WTC11 (cell line): ENCODE results near the gene EYS. TPM values are rescaled to one million over a fixed set of nuclear protein-coding genes. Genes with fewer than 3 reads are reported as not detected.
A peak's percentile ranks its signal among the peaks of the same experiment; 100 is the strongest.

Experiments
- ATAC-seq: fragments of 200-7000 bp; cut with Tn5 transposase; 2 replicates; pipeline ENCODE4 v1.10.0; 2021; ENCODE audit warnings: mild to moderate bottlenecking, moderate library complexity
- CTCF ChIA-PET: fragments of 300-600 bp; sonication (Branson Sonifier 250); formaldehyde crosslinking; loops from one replicate; lab custom pipeline; 2021; ENCODE audit warnings: antibody characterized with exemption; lab: Charles Lee
- POLR2A ChIA-PET: fragments of 350-600 bp; sonication (Branson Sonifier 250); formaldehyde crosslinking; loops from one replicate; lab custom pipeline; 2021; ENCODE audit warnings: antibody characterized with exemption; lab: Charles Lee
- DNase-seq: peaks from one replicate; pipeline ENCODE4 v3.0.0; 2021; ENCODE audit warnings: low spot score
- H3K27ac Mint-ChIP-seq: 2 replicates; pipeline ENCODE4 v1.8.0; 2021; ENCODE audit warnings: mixed read lengths
- H3K27me3 Mint-ChIP-seq: 2 replicates; pipeline ENCODE4 v1.8.0; 2021; ENCODE audit warnings: low read depth, mild to moderate bottlenecking, moderate library complexity, mixed read lengths
- H3K36me3 Mint-ChIP-seq: 2 replicates; pipeline ENCODE4 v1.8.0; 2021; ENCODE audit warnings: mixed read lengths
- H3K4me1 Mint-ChIP-seq: 2 replicates; pipeline ENCODE4 v1.8.0; 2022; ENCODE audit warnings: mixed read lengths
- H3K4me3 Mint-ChIP-seq: 2 replicates; pipeline ENCODE4 v1.8.0; 2021; ENCODE audit warnings: mild to moderate bottlenecking, moderate library complexity, mixed read lengths
- H3K9me3 Mint-ChIP-seq: 2 replicates; pipeline ENCODE4 v1.8.0; 2021; ENCODE audit warnings: mixed read lengths
- ATF1 ChIP-seq: sonication (generic); formaldehyde crosslinking; IDR thresholded peaks from 2 replicates; pipeline ENCODE4 v1.8.1; 2023; ENCODE audit warnings: mild to moderate bottlenecking, moderate library complexity, missing genetic modification reagents
- E2F1 ChIP-seq: sonication (generic); formaldehyde crosslinking; IDR thresholded peaks from 2 replicates; pipeline ENCODE4 v1.8.0; 2022; ENCODE audit warnings: mild to moderate bottlenecking, missing genetic modification reagents
- E2F4 ChIP-seq: sonication (generic); formaldehyde crosslinking; IDR thresholded peaks from 2 replicates; pipeline ENCODE4 v1.8.1; 2022; ENCODE audit warnings: low read depth, mild to moderate bottlenecking, moderate library complexity, missing genetic modification reagents, borderline replicate concordance
- FOXJ3 ChIP-seq: sonication (generic); formaldehyde crosslinking; IDR thresholded peaks from 2 replicates; pipeline ENCODE4 v1.9.0; 2021; ENCODE audit warnings: missing genetic modification reagents, mild to moderate bottlenecking, borderline replicate concordance
- FOXP4 ChIP-seq: sonication (generic); formaldehyde crosslinking; IDR thresholded peaks from 2 replicates; pipeline ENCODE4 v1.8.0; 2022; ENCODE audit warnings: mild to moderate bottlenecking, missing genetic modification reagents
- GRHL2 ChIP-seq: fragments of 250-450 bp; sonication (Bioruptor Pico); IDR thresholded peaks from 2 replicates; pipeline ENCODE4 v1.8.0; 2022; ENCODE audit warnings: mild to moderate bottlenecking, moderate library complexity; ENCODE audit not compliant: insufficient replicate concordance, severe bottlenecking
- IRF1 ChIP-seq: sonication (generic); formaldehyde crosslinking; IDR thresholded peaks from 2 replicates; pipeline ENCODE4 v1.8.0; 2023; ENCODE audit warnings: missing genetic modification reagents
- IRF2 ChIP-seq: sonication (generic); formaldehyde crosslinking; IDR thresholded peaks from 2 replicates; pipeline ENCODE4 v1.8.0; 2022; ENCODE audit warnings: low read depth, missing genetic modification reagents, borderline replicate concordance
- MAX ChIP-seq: sonication (generic); formaldehyde crosslinking; IDR thresholded peaks from 2 replicates; pipeline ENCODE4 v1.8.0; 2022; ENCODE audit warnings: mild to moderate bottlenecking, missing genetic modification reagents
- NFE2L1 ChIP-seq: sonication (generic); formaldehyde crosslinking; IDR thresholded peaks from 2 replicates; pipeline ENCODE4 v1.8.1; 2023; ENCODE audit warnings: missing genetic modification reagents
- NR1H2 ChIP-seq: sonication (generic); formaldehyde crosslinking; IDR thresholded peaks from 2 replicates; pipeline ENCODE4 v1.9.0; 2021; ENCODE audit warnings: mild to moderate bottlenecking, moderate library complexity, missing genetic modification reagents
- OVOL2 ChIP-seq: fragments of 250-450 bp; sonication (Bioruptor Pico); IDR thresholded peaks from 2 replicates; pipeline ENCODE4 v1.9.0; 2021; ENCODE audit warnings: mild to moderate bottlenecking, borderline replicate concordance
- RELA ChIP-seq: sonication (generic); formaldehyde crosslinking; IDR thresholded peaks from 2 replicates; pipeline ENCODE4 v1.8.1; 2022; ENCODE audit warnings: missing genetic modification reagents, mild to moderate bottlenecking, borderline replicate concordance
- STAT6 ChIP-seq: sonication (generic); formaldehyde crosslinking; conservative IDR thresholded peaks from 2 replicates; pipeline ENCODE4 v1.8.1; 2023; ENCODE audit warnings: mild to moderate bottlenecking, low read depth, missing genetic modification reagents, moderate library complexity
- TCF7 ChIP-seq: sonication (generic); formaldehyde crosslinking; IDR thresholded peaks from 2 replicates; pipeline ENCODE4 v1.8.0; 2022; ENCODE audit warnings: mild to moderate bottlenecking, low read depth, missing genetic modification reagents, moderate library complexity
- USF2 ChIP-seq: sonication (generic); formaldehyde crosslinking; IDR thresholded peaks from 2 replicates; pipeline ENCODE4 v1.8.1; 2023; ENCODE audit warnings: mild to moderate bottlenecking, missing genetic modification reagents, moderate library complexity
- ZBTB21 ChIP-seq: sonication (generic); formaldehyde crosslinking; IDR thresholded peaks from 2 replicates; pipeline ENCODE4 v1.8.1; 2023; ENCODE audit warnings: mild to moderate bottlenecking, missing genetic modification reagents, borderline replicate concordance
- ZMAT4 ChIP-seq: fragments of 250-450 bp; sonication (Bioruptor Pico); IDR thresholded peaks from 2 replicates; pipeline ENCODE4 v1.9.0; 2021; ENCODE audit warnings: mild to moderate bottlenecking
- ZNF263 ChIP-seq: sonication (generic); formaldehyde crosslinking; IDR thresholded peaks from 2 replicates; pipeline ENCODE4 v1.8.1; 2022; ENCODE audit warnings: low read depth, mild to moderate bottlenecking, moderate library complexity, missing genetic modification reagents
- ZNF396 ChIP-seq: fragments of 250-450 bp; sonication (Bioruptor Pico); IDR thresholded peaks from 2 replicates; pipeline ENCODE4 v1.8.0; 2021; ENCODE audit warnings: mild to moderate bottlenecking, moderate library complexity, borderline replicate concordance
- ZNF416 ChIP-seq: fragments of 250-450 bp; sonication (Bioruptor Pico); IDR thresholded peaks from 2 replicates; pipeline ENCODE4 v1.9.0; 2021; ENCODE audit warnings: mild to moderate bottlenecking, inconsistent platforms
- ZNF512 ChIP-seq: sonication (generic); formaldehyde crosslinking; IDR thresholded peaks from 2 replicates; pipeline ENCODE4 v1.8.1; 2022; ENCODE audit warnings: missing genetic modification reagents, borderline replicate concordance
- total RNA-seq: library from RNA; stranded (reverse); gene quantifications from 3 replicates; pipeline ENCODE4 v1.2.3, GENCODE V29; 2021

EYS gene
- total RNA-seq, 1 experiment from 2014 or later, result not detected

GRCh38 chr6:64955435-64955848 lies 751.6 kb downstream of the EYS start (continued):
- TF ChIP-seq USF2 (no peak), OVOL2 (CRISPR knock-in tag) (no peak), STAT6 (CRISPR knock-in tag) (no peak), FOXJ3 (CRISPR knock-in tag) (no peak), ATF1 (CRISPR knock-in tag) (no peak)

- Mint-ChIP-seq H3K4me3 (no peak overlapping the region), H3K27ac (no peak overlapping the region; the same call in 1 of the 2 replicates), H3K36me3 (peaks cover 3% of the 10 kb centered on the region; the same call in 1 of the 2 replicates), H3K9me3 (peaks cover 24% of the 10 kb centered on the region), H3K4me1 (peaks cover 3% of the 10 kb centered on the region), H3K27me3 (no peaks in the 10 kb centered on the region)
- ChIA-PET CTCF (no interaction called here), POLR2A (no interaction called here)
- TF ChIP-seq ATF1 (CRISPR knock-in tag) (no peak), ZNF512 (CRISPR knock-in tag) (no peak), RELA (no peak), ZBTB21 (CRISPR knock-in tag) (no peak), IRF2 (CRISPR knock-in tag) (no peak), ZNF416 (CRISPR knock-in tag) (no peak), NR1H2 (no peak), ZNF396 (CRISPR knock-in tag) (no peak), E2F4 (no peak), FOXP4 (CRISPR knock-in tag) (no peak), IRF1 (CRISPR knock-in tag) (no peak), E2F1 (CRISPR knock-in tag) (no peak), MAX (no peak), ZNF263 (CRISPR knock-in tag) (no peak), GRHL2 (no peak), TCF7 (CRISPR knock-in tag) (no peak), ZMAT4 (no peak), NFE2L1 (CRISPR knock-in tag) (no peak)
- DNase-seq (no peak), ATAC-seq (peak; percentile 67; the same call in 1 of the 2 replicates)
These were observed 757.8 kb downstream of the EYS start for GRCh38 chr6:64949257-64949656.
